Lower leg skin (tissue), 4 donors: Measurements from ENCODE around the gene OXCT1. TPM values are rescaled to one million over a fixed set of nuclear protein-coding genes. Genes with fewer than 3 reads are reported as not detected.

Source experiments
- DNase-seq, 2 donors: peaks; one replicate each; pipeline ENCODE4 v3.0.0-alpha.2; 2019; ENCODE audit warnings: low spot score in 2 of 2
- H3K4me3 ChIP-seq: fragments of 200-600 bp; sonication (generic); 2 replicates; pipeline ENCODE4 v1.5.1; 2017; ENCODE audit warnings: mild to moderate bottlenecking, low read depth; ENCODE audit not compliant: poor library complexity, severe bottlenecking
- CTCF ChIP-seq, 3 donors: fragments of 450-650 bp; IDR thresholded peaks; one replicate each; pipeline ENCODE4 v1.5.1; 2016; ENCODE audit warnings: antibody characterized with exemption in 3 of 3, mild to moderate bottlenecking in 3 of 3, moderate library complexity in 2 of 3
- POLR2A ChIP-seq, 2 donors: fragments of 450-650 bp; IDR thresholded peaks; one replicate each; pipeline ENCODE4 v1.6.1; 2016 to 2017; ENCODE audit warnings: antibody characterized with exemption in 2 of 2, mild to moderate bottlenecking in 1 of 2, moderate library complexity in 1 of 2
- WGBS, 2 donors: methylation state at CpG; one replicate each; pipeline ENCODE4 v1.1.5; 2018; 5-methylcytosine and 5-hydroxymethylcytosine counted together
- intact Hi-C: fragments of 100-400 bp; cut with DNase I; formaldehyde crosslinking; loops from one replicate; pipeline ENCODE4 v1.15.0; 2023; ENCODE audit warnings: low total_unique reads
- total RNA-seq, 4 donors: library from RNA; depleted of rRNA; stranded (reverse); fragments of >200 nt; gene quantifications; one replicate each; pipeline ENCODE4 v1.1.0, GENCODE V29; 2016

OXCT1 gene
- total RNA-seq, 4 donors from 2014 or later: 19.0 to 28.8 (median 20.9) TPM

GRCh38 chr5:41776435-41776834, 93.8 kb downstream of the OXCT1 start:
- 88 to 91% methylated on average over 2 of the region's 2 CpGs for WGBS, 2 donors
- no peak for DNase-seq
- intact Hi-C loops: no loop called here
- H3K4me3 ChIP-seq: no peak overlapping the region
- no peak for TF ChIP-seq CTCF (IDR thresholded peaks at IDR 0.05)
- no peak for TF ChIP-seq POLR2A (IDR thresholded peaks at IDR 0.05)

GRCh38 chr5:41773799-41774198, 96.4 kb downstream of the OXCT1 start:
- H3K4me3 ChIP-seq: no peak overlapping the region
- 94 to 100% methylated on average over 1 of the region's 1 CpG for WGBS, 2 donors
- DNase-seq: no peak
- intact Hi-C loops: no loop called here
- TF ChIP-seq CTCF (IDR thresholded peaks at IDR 0.05) (no peak), POLR2A (IDR thresholded peaks at IDR 0.05) (no peak)

- no peak for DNase-seq
- no peak overlapping the region for H3K4me3 ChIP-seq
- intact Hi-C loops: no loop called here
- WGBS, 2 donors: 83 to 88% methylated on average over 4 of the region's 4 CpGs
- TF ChIP-seq CTCF (IDR thresholded peaks at IDR 0.05) (no peak), POLR2A (IDR thresholded peaks at IDR 0.05) (no peak)
Measured at GRCh38 chr5:41772785-41773442, 97.3 kb downstream of the OXCT1 start.

DNA sequence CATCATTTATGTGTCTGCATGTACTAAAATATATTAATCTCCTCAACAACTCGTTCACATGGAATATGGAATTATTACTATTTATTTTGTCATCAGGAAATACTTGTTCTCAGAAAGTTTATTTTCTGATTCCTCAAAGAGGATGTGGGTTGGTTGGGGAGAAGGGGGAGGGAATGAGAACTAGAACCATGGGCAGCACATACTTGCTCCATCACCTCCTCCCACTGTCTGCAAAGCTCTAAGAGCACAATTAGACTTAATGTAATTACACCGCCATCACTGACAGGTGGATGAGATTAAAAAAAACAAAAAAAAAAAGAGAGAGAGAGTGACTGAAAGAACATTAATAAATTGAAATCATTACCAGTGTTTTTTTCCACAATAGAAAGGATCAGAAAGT, 98.2 kb downstream of the OXCT1 start:
- TF ChIP-seq POLR2A (IDR thresholded peaks at IDR 0.05): no peak
- no peak for DNase-seq
- H3K4me3 ChIP-seq: no peak overlapping the region
- 81 to 83% methylated on average over 2 of the region's 2 CpGs for WGBS, 2 donors
- intact Hi-C loops: no loop called here

DNA sequence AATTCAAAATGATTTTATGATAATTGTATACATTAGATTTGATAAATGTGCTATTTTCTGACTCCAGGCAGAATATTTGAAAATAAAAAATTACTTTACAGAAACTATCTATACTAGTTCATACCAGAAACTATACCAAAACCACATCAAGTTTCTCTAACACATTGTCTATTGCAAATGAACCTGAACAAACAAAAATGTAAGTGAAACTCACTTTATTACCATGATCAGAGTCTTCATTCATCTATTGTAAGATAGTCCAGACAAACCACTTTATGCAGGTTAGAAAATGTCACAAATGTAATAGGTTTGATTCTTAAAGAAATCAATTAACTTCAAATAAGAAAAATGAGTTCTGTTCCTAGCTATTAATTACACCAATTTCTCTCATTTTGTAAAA, 99.4 kb downstream of the OXCT1 start:
- no peak overlapping the region for H3K4me3 ChIP-seq
- no peak for DNase-seq
- no peak for TF ChIP-seq POLR2A (IDR thresholded peaks at IDR 0.05)
- TF ChIP-seq CTCF (IDR thresholded peaks at IDR 0.05): no peak
- intact Hi-C loops: no loop called here

GRCh38 chr5:41768692-41769091, 101.5 kb downstream of the OXCT1 start:
- H3K4me3 ChIP-seq: no peak overlapping the region
- TF ChIP-seq CTCF (IDR thresholded peaks at IDR 0.05) (no peak), POLR2A (IDR thresholded peaks at IDR 0.05) (no peak)
- WGBS, 2 donors: 96 to 97% methylated on average over 5 of the region's 5 CpGs
- intact Hi-C loops: no loop called here
- no peak for DNase-seq
